ENCODE results near the gene PCSK7.
"Not testable (repeated sequence)": the region's sequence is repeated elsewhere in the genome, so short reads cannot be mapped to it uniquely, and the experiment has no call there.

PCSK7 gene

GRCh38 chr11:117278347-117278746 lies 46.5 kb upstream of the PCSK7 start:
- no peak for TF ChIP-seq PPARA (CRISPR knock-in tag; IDR thresholded peaks at IDR 0.05; ENCODE audit: borderline replicate concordance)
- no peak for TF ChIP-seq CSDC2 (CRISPR knock-in tag; IDR thresholded peaks at IDR 0.05)
- no peak for TF ChIP-seq BACH2 (CRISPR knock-in tag; IDR thresholded peaks at IDR 0.05; ENCODE audit: borderline replicate concordance)
- TF ChIP-seq ZNF70 (CRISPR knock-in tag; IDR thresholded peaks at IDR 0.05), result no peak
- no peak for TF ChIP-seq OSR1 (CRISPR knock-in tag; IDR thresholded peaks at IDR 0.05)
- TF ChIP-seq ESRRG (CRISPR knock-in tag; IDR thresholded peaks at IDR 0.05), result no peak
- no peak for TF ChIP-seq ISL1 (CRISPR knock-in tag; IDR thresholded peaks at IDR 0.05)
- TF ChIP-seq POU6F1 (CRISPR knock-in tag; IDR thresholded peaks at IDR 0.05; ENCODE audit: borderline replicate concordance, low read depth), result no peak
- TF ChIP-seq ARNTL (CRISPR knock-in tag; IDR thresholded peaks at IDR 0.05; ENCODE audit: borderline replicate concordance, low read depth), result no peak
- no peak for TF ChIP-seq ZNF565 (CRISPR knock-in tag; conservative IDR thresholded peaks at IDR 0.05; ENCODE audit: low read depth)
- TF ChIP-seq CSRNP3 (CRISPR knock-in tag; IDR thresholded peaks at IDR 0.05), result no peak
- TF ChIP-seq TCF4 (CRISPR knock-in tag; IDR thresholded peaks at IDR 0.05; ENCODE audit: borderline replicate concordance), result no peak
- TF ChIP-seq TOX (CRISPR knock-in tag; IDR thresholded peaks at IDR 0.05; ENCODE audit: borderline replicate concordance), result no peak
- ATAC-seq, result no peak

GRCh38 chr11:117273550-117274289 lies 41.8 kb upstream of the PCSK7 start:
- TF ChIP-seq PATZ1 (CRISPR knock-in tag; IDR thresholded peaks at IDR 0.05; ENCODE audit: borderline replicate concordance) (no peak), GLIS3 (CRISPR knock-in tag; IDR thresholded peaks at IDR 0.05) (no peak), ZNF8 (CRISPR knock-in tag; IDR thresholded peaks at IDR 0.05) (no peak), POU6F1 (CRISPR knock-in tag; IDR thresholded peaks at IDR 0.05; ENCODE audit: borderline replicate concordance, low read depth) (no peak), SNAI2 (CRISPR knock-in tag; IDR thresholded peaks at IDR 0.05) (no peak), CSRNP3 (CRISPR knock-in tag; IDR thresholded peaks at IDR 0.05) (no peak), TOX (CRISPR knock-in tag; IDR thresholded peaks at IDR 0.05; ENCODE audit: borderline replicate concordance) (no peak), CREB5 (CRISPR knock-in tag; IDR thresholded peaks at IDR 0.05; ENCODE audit: low read depth) (0 out of 2 replicates have a peak, but pooled peaks have one; percentile 65), ISL1 (CRISPR knock-in tag; IDR thresholded peaks at IDR 0.05) (peak; percentile 28; the same call in 1 of the 2 replicates), ZFP30 (CRISPR knock-in tag; IDR thresholded peaks at IDR 0.05) (no peak)
- peak; percentile 91 for ATAC-seq

GRCh38 chr11:117272175-117272574 lies 40.3 kb upstream of the PCSK7 start:
- not testable (repeated sequence) for ATAC-seq

All from SK-N-SH treated with all-trans-retinoic acid at 6 μM for 48 hours (cell line).